Neural progenitor cell (in vitro differentiated cells): ENCODE data around the gene CIDEB.

Source experiments
- EZH2 ChIP-seq: fragments of 200-600 bp; sonication (generic); IDR thresholded peaks from 2 replicates; pipeline ENCODE4 v1.6.1; 2017; ENCODE audit warnings: antibody characterized with exemption, mild to moderate bottlenecking, moderate library complexity
- TF ChIP-seq, protein P1 (sequence below): fragments of 200-600 bp; sonication (generic); IDR thresholded peaks from 2 replicates; pipeline ENCODE4 v1.5.1; 2017; ENCODE audit warnings: antibody characterized with exemption, mild to moderate bottlenecking

DNA sequence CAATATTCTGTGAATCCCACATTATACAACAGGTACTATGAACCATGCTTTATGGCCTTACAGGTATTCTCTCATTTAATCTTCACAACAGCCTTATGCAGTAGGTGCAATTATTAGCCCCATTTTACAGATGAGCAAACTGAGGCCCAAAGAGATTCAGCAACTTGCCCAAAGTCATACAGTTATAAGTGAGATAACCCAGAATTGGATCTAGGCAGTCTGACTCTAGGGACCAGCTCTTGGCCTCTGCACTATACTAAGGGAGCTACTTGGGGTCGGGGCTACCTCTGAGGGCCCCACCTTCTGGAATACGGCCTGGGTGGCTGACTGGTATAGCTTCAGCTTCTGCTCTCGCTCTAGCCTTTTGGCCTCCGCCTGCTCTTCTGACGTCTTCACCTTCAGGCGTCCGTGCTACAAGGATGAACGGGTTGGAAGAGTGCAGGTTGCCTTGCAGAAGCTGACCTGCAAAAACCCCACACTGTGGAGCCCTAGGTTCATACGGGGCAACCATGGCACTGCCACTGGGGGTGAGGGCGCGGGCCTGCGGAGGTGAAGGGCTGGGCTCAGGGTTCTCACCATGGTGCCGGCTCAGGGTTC lies 37.1 kb downstream of the CIDEB start:
- TF ChIP-seq EZH2: no peak
- TF ChIP-seq, protein P1, sequence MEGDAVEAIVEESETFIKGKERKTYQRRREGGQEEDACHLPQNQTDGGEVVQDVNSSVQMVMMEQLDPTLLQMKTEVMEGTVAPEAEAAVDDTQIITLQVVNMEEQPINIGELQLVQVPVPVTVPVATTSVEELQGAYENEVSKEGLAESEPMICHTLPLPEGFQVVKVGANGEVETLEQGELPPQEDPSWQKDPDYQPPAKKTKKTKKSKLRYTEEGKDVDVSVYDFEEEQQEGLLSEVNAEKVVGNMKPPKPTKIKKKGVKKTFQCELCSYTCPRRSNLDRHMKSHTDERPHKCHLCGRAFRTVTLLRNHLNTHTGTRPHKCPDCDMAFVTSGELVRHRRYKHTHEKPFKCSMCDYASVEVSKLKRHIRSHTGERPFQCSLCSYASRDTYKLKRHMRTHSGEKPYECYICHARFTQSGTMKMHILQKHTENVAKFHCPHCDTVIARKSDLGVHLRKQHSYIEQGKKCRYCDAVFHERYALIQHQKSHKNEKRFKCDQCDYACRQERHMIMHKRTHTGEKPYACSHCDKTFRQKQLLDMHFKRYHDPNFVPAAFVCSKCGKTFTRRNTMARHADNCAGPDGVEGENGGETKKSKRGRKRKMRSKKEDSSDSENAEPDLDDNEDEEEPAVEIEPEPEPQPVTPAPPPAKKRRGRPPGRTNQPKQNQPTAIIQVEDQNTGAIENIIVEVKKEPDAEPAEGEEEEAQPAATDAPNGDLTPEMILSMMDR: no peak
